NCI-H2107 treated with DMSO at 0.1 percent for 48 hours (cell line): ENCODE data around the gene SPECC1.
"Not testable (repeated sequence)": the region's sequence is repeated elsewhere in the genome, so short reads cannot be mapped to it uniquely, and the experiment has no call there.

Experiments used
- DNase-seq: peaks from one replicate; lab custom pipeline; 2025; ENCODE audit not compliant: unreplicated experiment; lab: John Stamatoyannopoulos, UW

The SPECC1 gene

GRCh38 chr17:20009302-20010098 lies at the start of gene SPECC1:
SPECC1 (plus strand) TSS chr17:20009359; CDS start chr17:20096652, 87,293 bp downstream.
- DNase-seq, result no peak

GRCh38 chr17:19962954-19963353 lies 46.2 kb upstream of the SPECC1 start:
- DNase-seq, result not testable (repeated sequence)

DNA sequence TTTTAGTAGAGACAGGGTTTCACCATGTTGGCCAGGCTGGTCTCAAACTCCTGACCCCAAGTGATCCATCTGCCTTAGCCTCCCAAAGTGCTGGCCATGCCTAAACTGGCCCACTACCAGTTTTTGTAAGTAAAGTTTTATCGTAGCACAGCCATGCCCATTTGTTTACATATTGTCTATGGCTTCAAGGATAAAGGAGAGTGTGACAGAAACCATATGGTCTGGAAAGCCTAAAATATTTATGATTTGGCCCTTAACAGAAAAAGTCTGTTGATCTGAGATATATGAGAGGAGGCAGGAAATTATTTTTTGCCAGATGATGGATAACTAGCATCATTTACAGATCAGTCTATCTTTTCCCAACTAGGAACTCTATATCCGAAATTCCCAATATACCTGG lies 36.0 kb upstream of the SPECC1 start:
- DNase-seq, result no peak

DNA sequence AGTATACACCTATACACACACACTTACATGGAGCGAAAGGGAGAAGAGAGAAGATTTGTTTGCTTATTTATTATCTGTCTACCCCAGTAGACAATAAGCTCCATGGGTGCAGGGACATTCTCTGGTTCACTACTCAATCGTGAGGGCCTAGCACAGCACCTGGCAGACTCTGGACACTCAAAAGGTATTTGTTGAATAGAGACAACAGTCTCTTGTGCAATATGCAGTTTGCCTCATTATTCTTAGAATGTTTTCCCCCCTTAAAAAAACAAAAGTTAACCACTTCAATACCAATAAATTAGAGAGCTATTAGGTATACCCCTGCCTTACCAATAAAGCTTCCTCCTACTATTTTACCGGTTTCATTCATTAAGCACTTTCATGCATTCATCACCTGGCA lies 33.6 kb upstream of the SPECC1 start:
- peak; percentile 88 for DNase-seq

DNA sequence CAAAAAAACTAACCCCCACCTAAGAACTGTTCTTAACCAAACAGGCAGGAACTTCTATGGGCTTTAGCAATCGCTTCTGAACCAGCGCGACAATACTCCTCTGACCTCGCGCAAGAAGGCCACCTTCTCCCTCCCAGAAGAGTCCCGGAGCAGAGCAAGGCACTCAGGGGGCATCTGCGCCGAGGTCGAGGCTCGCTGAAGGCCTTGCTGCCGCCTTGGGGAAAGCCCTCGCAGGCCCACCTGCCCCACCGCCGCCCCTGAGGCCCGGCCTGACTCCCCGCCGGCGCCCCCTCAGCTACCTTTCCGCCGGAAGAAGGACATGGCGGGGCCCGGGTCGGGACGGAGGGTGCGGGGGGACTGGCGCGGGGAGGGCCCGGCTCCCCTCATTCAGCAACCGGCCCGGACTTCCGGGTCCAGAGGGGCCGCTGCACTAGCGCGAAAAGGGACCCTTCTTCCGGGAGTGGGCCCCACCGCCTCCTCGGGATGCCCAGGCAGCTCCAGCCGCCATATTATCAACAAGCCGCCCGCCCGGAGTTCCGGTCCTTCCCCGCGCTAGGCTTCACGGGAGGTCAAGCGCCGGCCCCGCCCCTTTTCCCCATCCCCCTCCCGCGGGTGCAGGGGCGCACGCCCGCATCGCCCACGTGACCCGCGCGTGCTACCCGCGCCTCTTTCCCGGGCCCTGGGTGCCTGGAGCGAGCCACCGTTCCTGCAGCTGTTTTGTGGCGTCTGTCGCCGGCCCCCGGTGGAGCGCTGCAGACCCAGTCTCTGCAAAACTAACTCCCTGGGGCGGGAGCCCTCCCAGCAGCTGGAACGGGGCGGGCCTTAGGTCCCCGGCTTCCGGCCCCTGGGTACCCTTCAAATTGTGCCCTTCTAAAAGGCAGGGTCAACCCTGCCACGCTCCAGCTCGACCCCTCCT lies 31.6 kb upstream of the SPECC1 start, which contains the start of gene AKAP10:
Gene AKAP10 (minus strand): TSS at position 536 of the 916 bp plus-strand sequence. CDS start 149 bp downstream, at position 387.
- peak; percentile 33 for DNase-seq

DNA sequence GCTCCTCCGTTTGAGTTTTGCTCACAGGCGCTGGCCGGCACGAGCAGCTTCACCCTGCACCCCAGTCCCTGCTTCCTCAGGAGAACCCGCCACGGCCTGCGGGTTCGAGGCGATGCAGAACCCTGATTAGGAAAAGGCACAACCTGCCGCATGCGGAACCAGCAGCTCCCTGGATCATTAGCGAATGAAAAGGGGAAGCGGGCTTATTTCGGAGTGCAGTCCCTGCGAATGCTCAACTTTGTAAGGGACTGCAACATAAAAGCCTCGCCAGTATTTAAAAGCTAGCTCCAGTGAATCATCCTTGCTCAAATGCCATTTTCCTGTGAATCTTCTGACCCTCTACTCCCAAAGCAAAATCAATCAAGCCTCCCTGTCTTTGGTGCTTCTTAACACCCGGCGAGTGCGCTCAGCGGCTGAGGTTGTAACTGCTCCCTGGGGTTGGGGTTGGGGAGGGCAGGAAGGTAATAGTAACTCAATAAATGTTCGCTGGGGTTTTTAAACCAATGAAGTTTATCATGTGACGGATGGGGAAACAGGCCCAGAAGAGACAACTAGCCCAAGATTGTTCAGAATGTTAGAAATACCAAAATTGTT lies 30.9 kb upstream of the SPECC1 start:
- DNase-seq, result no peak

- no peak for DNase-seq
Measured at GRCh38 chr17:19978805-19979211, 30.4 kb upstream of the SPECC1 start.

GRCh38 chr17:19979917-19980770 lies 29.0 kb upstream of the SPECC1 start:
- no peak for DNase-seq

GRCh38 chr17:19986941-19987861 lies 22.0 kb upstream of the SPECC1 start:
- no peak for DNase-seq

GRCh38 chr17:19987897-19988296 lies 21.3 kb upstream of the SPECC1 start:
- no peak for DNase-seq

DNA sequence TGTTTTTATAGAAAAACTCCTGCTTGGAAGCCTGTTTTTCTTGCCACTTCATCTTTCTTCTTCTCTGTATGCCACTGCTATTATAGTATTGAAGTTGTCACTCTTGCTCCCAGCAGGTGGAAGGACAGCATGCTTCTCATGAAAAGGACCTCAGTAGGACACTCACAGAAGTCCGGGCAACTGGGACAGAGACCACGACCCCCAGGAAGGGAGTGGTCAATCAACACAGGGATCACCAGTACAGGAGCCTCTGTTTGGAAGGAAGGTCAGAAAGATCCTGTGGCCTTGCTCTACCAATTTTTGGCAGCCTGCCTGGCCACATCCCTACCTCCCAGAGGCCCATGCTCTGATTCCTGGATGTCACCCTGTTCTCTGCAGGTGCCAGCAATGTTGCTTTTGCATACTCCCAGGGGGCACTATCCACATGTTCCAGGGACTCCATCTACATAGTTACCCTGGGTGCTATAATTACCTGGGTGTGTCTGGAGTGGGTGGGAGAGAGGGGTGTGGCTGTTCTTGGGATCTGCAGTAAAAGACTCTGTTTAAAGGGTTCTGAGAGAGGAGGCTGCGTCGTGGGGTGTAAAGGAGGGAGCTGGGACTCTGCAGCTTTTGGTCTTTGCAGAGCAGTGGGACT lies 17.8 kb upstream of the SPECC1 start:
- DNase-seq, result no peak

DNA sequence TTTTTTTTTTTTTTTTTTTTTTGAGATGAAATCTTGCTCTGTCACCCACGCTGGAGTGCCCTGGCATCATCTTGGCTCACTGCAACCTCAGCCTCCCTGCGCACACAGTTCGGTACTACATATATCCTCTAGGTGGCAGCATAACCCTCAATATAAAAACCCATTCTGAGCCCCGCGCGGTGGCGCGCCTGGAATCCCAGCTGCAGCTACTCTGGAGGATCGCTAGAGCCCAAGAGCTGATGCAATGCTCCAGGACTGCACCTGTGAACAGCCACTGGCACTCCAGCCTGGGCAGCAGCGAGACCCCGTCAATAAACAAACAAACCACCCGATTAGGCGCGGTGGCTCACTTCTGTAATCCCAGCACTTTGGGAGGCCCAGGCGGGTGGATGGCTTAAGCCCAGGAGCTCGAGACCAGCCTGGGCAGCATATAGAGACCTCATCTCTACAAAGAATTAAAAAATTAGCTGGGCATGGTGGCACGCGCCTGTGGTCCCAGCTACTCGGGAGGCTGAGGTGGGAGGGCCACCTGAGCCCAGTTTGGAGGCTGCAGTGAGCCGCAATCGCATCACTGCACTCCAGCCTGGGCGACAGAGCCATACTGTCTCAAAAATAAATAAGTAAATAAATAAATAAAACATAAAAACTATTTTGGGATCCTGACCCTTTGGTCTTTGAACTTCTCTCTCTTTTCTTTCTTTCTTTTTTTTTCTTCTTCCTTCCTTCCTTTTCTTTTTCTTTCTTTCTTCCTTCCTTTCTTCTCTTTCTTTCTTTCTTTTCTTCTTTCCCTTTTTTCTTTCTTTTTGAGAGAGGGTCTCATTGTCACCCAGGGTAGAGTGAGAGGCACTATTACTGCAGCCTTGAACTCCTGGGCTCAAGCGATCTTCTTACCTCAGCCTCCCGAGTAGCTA lies 16.1 kb upstream of the SPECC1 start:
- peak; percentile 78 for DNase-seq

GRCh38 chr17:19996086-19996485 lies 13.1 kb upstream of the SPECC1 start:
- no peak for DNase-seq

GRCh38 chr17:19996502-19996901 lies 12.7 kb upstream of the SPECC1 start:
- no peak for DNase-seq

DNA sequence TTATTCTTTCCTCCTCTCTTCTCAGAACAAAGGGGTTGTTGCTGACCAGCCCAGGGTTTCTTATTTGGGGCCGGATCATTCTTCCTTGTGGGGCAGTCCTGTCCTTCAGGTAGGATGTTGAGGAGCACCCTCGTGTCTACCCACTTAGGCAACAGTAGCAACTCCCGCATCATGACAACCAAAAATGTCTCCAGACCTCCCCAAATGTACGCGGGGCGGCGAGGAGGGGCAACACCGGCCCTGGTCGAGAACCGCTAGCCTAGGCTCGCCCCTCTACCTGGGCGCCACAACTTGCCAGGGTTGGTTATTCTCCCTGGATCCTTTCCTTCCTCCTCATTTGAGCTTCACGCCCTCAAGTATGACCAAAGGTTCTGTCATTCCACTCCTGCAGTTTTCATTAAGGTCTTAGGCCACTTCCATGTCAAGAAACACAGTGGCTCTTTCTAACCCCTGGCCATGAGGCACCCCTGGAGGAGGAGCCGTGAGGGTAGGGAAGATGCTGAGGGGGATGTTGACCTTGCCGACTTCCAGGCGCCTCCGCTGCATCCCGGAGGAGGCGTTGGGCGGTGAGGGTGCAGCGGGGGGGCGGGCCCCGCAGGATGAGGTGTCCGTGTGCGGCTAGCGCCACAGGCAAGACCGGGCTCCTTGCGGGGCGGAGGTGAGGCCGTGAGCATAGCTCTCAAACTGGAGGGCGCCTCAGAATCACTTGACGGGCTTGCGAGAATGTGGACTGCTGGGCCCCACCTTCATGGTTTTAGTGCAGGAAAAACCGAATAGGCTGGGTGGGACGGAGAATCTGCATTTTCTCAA lies 712 bp upstream of the SPECC1 start:
- no peak for DNase-seq

- DNase-seq, result peak; percentile 6
Measured at GRCh38 chr17:20009052-20009301, 182 bp upstream of the SPECC1 start.

GRCh38 chr17:20010099-20010863 lies 1.1 kb downstream of the SPECC1 start:
- DNase-seq, result peak; percentile 0
